MG63 (cell line): ENCODE measurements around the gene SOX1. TPM values are rescaled to one million over a fixed set of nuclear protein-coding genes. Genes with fewer than 3 reads are reported as not detected.

Experiments
- DNase-seq: peaks from one replicate; pipeline ENCODE4 v3.0.0-alpha.2; 2020
- H3K27me3 ChIP-seq: fragments of 250-450 bp; sonication (Bioruptor Pico); 2 replicates; pipeline ENCODE4 v1.5.1; 2020; ENCODE audit warnings: mild to moderate bottlenecking, moderate library complexity
- H3K36me3 ChIP-seq: fragments of 250-450 bp; sonication (Bioruptor Pico); 2 replicates; pipeline ENCODE4 v1.5.1; 2020; ENCODE audit warnings: mild to moderate bottlenecking, moderate library complexity
- H3K4me3 ChIP-seq: fragments of 250-450 bp; sonication (Bioruptor Pico); 2 replicates; pipeline ENCODE4 v1.5.1; 2020; ENCODE audit warnings: mild to moderate bottlenecking, moderate library complexity
- H3K9me3 ChIP-seq: fragments of 250-450 bp; sonication (Bioruptor Pico); 2 replicates; pipeline ENCODE4 v1.5.1; 2020; ENCODE audit warnings: mild to moderate bottlenecking, moderate library complexity
- total RNA-seq: library from RNA; depleted of rRNA; stranded (reverse); fragments of >200 nt; shearing (Covaris generic); gene quantifications from 2 replicates; pipeline ENCODE4 v1.2.3, GENCODE V29; 2014; ENCODE audit warnings: low replicate concordance

SOX1 gene
- total RNA-seq, 1 experiment from 2014 or later = not detected

DNA sequence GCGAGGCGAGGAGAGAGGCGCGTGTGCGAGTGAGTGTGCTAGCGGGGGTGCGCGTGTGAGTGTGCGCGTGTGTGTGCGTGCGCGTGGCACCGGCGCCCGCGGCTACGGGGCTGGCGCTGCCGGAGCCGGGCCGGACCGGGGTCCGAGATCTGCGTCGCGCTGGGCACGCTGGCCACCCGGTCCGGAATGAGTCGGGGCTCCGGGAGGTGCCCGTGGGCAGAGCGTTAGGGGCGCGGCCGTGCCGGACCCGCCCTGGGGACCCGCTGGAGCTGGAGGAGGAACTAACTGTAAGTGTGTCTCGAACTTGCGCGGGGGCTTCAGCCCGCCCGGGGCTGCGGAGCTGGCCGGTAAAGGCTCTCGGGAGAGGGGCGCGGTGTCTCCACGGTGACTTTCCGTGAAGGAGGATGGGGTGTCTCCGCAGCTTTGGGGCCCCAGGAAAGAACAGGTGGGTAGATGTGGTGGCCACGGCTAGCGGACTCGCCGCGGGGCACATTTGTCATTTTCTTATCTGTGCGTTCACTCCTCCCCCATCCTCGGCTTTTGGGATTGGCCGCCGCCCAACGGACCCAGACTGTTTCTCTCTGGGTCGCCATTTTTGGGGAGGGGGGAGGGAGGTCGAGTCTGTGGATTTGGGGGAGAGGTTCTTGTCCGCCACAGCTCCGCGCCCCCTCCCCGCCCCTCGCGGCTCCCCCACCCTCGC, 10.1 kb upstream of the SOX1 start:
- peaks cover 75% of the 10 kb centered on the region for H3K27me3 ChIP-seq
- H3K36me3 ChIP-seq = no peaks in the 10 kb centered on the region
- no peak for DNase-seq
- peak overlapping the region; percentile 10; the same call in 1 of the 2 replicates for H3K4me3 ChIP-seq
- H3K9me3 ChIP-seq = no peaks in the 10 kb centered on the region

DNA sequence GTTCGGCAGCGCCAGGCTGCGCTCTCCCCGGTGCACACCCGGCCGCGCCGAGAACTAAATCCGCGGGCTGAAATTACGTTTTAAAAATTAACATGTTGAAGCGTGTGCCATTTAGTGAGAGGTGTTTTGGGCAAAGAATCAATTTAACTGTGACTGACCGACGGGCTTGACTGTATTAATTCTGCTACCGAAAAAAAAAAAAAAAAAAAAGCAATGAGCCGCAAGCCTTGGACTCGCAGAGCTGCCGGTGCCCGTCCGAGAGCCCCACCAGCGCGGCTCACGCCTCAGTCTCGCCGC, 9.6 kb upstream of the SOX1 start:
- H3K36me3 ChIP-seq = no peaks in the 10 kb centered on the region
- no peak for DNase-seq
- H3K4me3 ChIP-seq = no peak overlapping the region
- peaks cover 71% of the 10 kb centered on the region for H3K27me3 ChIP-seq
- H3K9me3 ChIP-seq = no peaks in the 10 kb centered on the region

DNA sequence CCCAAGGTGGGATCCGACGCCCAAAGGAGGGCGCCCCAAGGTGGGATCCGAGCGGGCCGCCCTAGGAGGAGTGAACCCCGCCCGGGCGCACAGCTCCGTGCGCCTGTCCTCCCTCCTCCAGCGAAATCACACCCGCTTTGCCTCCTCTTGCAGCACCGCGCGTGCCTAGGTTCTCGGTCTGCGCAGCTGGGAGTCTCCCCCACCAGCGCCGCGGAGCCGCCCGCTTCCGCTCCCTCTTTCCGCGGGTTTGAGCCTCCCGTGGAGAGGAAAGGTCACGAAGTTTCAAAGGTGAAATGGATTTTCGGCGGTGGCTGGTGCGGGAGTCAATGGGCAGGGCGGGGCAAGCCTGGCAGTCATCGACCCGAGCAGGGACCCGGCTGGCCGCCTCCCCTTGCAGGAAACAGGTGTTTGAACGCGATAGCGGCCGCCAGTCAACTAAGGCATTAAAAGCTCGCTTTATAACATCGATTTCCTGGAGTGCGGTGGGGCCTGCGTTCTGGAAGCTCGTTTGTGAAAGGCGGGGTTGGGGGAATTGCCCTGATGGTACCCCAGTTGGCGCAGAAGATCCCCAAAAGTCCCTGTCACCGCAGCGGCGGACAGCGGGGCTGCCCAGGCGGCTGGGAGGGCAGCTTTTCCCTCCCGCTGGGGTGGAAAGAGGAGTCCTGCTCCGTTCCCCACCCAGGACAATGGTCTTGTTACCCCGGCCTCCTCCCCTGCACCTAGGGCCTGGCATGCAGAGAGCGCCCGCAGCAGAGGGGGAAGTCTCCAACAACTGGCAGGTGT, 9.0 kb upstream of the SOX1 start:
- Histone ChIP-seq H3K36me3 (no peaks in the 10 kb centered on the region), H3K4me3 (no peak overlapping the region), H3K9me3 (no peaks in the 10 kb centered on the region), H3K27me3 (peaks cover 65% of the 10 kb centered on the region)
- DNase-seq = no peak

DNA sequence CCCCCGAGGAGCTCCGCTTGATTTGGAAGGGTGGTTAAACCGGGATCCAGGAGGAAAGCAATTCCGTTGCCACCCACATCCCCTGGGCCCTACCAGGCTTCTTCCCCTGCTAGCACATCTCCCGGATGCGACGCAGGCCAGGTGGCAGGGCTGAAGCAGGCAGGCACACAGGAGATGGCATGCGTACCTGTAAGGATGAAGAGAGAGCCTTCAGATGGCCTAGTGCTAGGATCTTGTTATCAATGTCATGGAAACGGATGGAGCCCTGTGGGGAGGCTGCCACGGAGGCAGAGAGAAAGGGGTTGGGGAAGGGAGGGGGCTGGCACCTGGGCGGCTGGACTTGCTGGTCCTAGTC, 8.5 kb upstream of the SOX1 start:
- Histone ChIP-seq H3K36me3 (no peaks in the 10 kb centered on the region), H3K4me3 (no peak overlapping the region), H3K9me3 (no peaks in the 10 kb centered on the region), H3K27me3 (peaks cover 62% of the 10 kb centered on the region)
- DNase-seq = no peak

DNA sequence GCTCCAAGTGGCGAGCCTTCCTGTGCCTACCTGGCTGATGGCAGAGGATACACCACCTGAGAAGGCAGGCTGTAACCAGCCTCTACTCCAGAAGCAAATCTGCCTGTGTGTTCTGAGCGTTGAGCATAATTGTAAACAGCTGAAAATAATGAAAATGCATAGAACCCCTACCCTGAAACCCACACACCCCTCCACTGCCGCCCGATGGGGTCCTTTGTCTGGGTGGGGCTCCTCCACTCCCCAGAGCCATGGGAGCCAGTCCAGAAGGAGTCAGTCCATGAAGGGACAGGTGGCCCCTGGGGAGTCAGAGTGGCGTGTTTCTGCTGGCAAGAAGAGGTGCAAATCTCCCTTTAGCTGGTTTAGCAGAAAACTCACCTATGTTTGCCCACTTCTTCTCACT, 8.0 kb upstream of the SOX1 start:
- Histone ChIP-seq H3K9me3 (no peaks in the 10 kb centered on the region), H3K4me3 (no peak overlapping the region), H3K27me3 (peaks cover 61% of the 10 kb centered on the region), H3K36me3 (no peaks in the 10 kb centered on the region)
- no peak for DNase-seq

DNA sequence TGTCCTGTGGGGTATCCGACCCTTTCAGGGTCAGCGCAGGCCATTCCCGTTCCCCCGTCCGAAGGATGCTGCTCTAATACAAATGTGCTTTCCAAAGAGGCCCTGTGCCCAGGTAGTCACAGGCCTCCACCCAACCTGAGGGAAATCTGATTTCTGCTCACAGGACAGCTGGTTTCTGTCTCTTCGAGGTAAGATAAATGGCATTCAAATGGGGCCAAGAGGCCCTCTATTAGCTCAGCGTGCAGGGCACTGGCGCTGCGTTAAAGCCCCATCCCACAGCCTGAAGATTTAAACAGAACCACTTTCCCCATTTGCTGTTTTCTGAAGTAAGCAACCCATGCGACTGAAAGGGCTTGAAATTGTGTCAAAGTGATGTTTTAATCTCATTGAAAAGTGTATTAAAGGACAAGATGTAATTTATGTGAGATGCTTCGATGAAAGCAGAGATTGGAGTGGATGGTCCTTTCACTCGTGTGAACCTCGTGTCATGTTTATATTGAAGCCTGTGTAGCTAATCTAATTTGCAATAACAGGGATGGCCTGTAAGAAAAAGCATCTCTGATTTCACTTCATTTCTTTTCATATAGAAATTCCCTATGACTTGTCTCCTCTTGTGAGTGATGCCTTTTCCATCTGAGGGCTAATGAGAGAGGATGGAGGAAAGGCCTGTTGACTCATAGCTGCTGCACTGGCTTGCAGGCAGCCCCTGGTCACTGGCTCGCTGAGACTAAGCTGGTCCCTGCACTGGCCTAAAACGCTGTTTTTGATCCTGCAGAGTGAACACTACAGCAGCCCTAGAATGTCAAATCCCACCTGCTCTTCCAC, 7.3 kb upstream of the SOX1 start:
- Histone ChIP-seq H3K9me3 (no peaks in the 10 kb centered on the region), H3K4me3 (no peak overlapping the region), H3K36me3 (no peaks in the 10 kb centered on the region), H3K27me3 (peaks cover 57% of the 10 kb centered on the region)
- DNase-seq = no peak

DNA sequence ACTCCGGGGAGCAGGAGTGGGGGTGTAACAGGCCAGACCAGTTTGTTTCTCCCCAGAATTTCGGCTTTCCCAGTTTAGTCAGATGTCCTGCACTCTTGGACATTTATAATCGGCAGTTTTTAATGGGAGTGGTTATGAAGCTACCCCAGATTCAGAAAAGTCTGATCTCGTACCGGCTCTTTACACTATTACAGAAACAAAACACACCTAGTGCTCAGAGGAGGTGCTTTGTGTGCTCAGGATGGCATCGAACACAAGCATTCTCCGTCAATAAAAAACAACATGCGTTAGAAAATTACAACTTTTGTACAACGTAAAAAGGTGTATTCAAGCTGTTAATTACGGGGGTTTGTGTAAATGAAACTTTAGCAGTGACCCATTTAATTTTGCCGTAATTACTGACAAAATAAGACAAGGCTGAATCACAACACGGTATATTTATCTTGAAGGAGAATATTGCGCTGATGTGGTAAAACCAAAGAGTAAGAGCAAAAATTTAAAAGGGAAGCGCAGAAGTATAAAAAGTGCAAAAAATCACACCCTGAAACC, 6.6 kb upstream of the SOX1 start:
- Histone ChIP-seq H3K9me3 (no peaks in the 10 kb centered on the region), H3K27me3 (peaks cover 51% of the 10 kb centered on the region), H3K36me3 (no peaks in the 10 kb centered on the region), H3K4me3 (no peak overlapping the region)
- no peak for DNase-seq

DNA sequence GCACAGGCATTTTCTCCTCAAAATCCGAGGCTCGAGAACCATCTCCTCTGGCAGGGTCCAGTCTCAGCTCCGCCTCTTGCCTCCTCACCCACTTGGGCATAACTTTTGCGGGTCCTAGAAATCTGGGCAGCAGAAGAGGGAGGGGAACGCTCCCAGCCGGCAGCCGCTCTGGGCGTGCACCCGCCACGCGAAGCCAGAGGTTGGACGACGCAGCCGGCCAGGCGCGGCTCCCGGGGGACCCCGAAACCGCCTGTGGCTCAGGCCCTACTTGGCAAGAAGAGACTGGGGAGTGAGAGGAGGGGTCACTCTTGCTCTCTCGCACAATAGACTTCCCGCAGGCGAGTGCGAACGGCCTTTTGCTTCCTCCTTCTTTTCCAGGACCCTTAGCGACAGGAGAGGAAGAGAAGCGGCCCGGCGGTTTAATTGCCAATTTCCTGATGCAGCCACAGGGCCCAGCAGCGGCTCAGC, 6.0 kb upstream of the SOX1 start:
- DNase-seq = no peak
- Histone ChIP-seq H3K4me3 (no peak overlapping the region), H3K9me3 (no peaks in the 10 kb centered on the region), H3K36me3 (no peaks in the 10 kb centered on the region), H3K27me3 (peaks cover 46% of the 10 kb centered on the region)

DNA sequence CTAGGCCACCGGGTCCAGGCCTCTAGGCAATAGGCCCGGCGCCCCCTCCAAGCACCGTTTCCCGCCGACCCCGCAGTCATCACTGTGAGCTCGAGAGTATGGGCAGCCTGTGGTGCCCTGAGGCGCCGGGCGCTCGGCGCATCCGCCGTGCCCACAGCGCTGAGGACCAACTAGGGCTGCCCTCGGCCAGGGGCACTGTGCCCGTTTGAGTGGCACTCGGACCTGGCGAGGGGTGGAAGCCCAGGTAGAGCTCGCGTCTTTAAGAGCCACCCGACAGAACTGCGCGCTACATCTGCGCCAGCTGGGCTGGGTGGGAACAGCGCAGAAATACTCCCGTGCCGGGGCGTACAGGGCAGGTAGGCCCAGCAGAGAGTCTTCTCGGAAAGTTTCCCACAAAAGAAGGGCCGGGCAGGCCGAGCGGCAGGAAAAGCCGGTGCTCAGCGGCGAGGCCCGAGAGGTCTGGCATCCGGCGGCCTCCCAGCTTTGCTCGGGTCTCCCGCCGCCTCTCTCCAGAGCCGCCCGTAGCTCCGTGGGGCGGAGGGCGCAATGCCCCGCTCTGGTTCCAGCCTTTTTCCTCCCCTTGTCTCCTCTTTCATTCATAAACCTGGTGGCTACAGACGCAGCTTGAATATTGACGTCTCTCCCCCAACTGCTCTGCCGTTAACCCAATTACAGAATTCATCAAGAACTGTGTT, 5.4 kb upstream of the SOX1 start:
- no peak for DNase-seq
- Histone ChIP-seq H3K27me3 (peaks cover 45% of the 10 kb centered on the region), H3K36me3 (no peaks in the 10 kb centered on the region), H3K4me3 (no peak overlapping the region), H3K9me3 (no peaks in the 10 kb centered on the region)

DNA sequence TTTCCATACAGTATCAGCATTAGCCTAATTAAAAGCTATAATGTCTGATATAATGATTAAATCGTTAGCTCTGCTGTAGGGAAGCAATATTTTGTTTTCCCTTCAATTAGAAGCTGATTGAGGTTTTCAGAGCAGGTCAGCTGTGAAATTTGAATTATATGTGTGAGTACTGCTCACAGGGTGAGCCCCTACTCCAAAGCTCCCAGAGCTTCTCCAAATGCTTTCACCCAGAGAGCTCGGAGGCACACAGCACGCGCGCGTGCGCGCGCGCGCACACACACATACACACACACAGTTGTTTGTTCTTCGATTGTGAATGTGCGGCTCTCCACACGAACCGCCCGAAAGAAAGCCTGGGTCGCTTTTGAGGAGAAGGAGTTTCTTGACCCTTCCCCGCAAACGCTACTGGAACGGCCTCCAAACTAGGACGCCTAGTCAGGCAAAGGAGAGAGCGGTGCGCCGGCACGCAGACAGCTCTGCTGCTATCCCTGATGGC, 4.8 kb upstream of the SOX1 start:
- H3K36me3 ChIP-seq = no peaks in the 10 kb centered on the region

DNA sequence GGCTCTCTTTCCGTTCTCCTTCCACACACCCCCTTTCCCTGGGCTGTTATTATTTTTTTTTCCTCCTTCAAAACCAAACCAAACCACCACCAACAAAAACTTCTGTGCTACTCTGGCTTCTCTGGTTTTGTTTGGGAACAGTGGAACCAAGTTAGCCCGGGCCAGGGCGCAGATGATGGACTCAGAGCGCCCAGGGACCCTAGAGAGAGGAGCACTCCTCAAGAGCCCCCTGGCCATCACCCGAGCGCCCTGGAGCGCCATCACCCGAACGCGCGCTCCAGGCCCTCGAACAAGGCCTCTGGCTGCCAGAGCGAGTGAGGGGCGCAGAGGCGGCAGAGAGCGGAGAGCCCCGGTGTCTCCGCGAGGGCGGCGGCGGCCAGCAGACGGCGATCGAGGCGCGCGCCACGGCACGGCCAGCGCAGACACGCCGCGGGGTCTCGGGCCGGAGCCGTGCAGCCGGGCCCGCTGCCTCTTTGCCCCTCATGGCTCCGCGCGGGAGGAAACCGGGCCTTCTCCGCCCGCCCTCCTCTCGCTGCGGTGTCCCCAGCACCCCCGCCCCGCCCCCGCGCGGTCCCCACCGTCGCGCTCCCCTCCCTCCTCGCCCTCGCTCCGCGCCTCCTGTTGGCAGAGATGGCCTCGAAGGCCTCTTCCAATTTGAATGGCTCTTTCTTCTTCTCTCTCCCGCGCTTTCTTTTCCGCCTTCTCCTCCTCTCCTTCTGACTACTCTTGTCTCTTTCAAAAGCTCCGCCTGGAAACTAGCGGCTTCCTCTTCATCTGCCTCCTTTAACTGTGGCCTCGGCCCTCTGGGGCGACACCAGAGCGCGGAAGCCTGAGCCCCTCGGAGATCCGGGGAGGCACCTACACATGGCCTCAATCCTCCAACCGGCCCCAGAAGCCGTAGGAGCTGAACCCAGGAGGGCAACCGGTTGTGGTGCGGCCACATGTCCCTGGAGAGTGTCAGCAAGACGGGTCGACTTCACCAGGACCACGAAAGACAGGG, 4.1 kb upstream of the SOX1 start:
- no peaks in the 10 kb centered on the region for H3K9me3 ChIP-seq

More for the DNA sequence above, 4.8 kb upstream of the SOX1 start:
- Histone ChIP-seq H3K4me3 (no peak overlapping the region), H3K27me3 (peaks cover 41% of the 10 kb centered on the region), H3K9me3 (no peaks in the 10 kb centered on the region)
- no peak for DNase-seq

DNA sequence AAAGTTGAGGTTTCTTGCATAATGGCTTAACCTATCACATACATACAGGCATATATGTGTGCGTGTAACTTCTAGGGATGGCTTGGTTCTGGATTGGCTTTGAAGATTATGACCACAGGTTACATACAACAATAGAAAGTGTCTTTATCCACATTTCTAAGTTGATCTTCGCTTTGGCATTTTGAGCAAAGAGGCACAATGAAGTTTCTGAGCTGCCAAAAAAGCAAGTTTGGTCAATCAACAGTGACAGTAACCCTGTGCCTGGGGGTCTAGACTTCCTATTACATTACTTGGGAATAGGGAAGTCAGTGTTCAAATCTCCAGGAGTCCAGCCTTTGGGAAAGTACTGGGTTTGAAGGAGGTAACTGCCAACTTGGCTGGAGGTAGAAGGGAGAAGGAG, 3.1 kb upstream of the SOX1 start:
- Histone ChIP-seq H3K4me3 (no peak overlapping the region), H3K36me3 (no peaks in the 10 kb centered on the region), H3K27me3 (peaks cover 40% of the 10 kb centered on the region), H3K9me3 (no peaks in the 10 kb centered on the region)
- no peak for DNase-seq

More for the DNA sequence above, 4.1 kb upstream of the SOX1 start:
- H3K36me3 ChIP-seq = no peaks in the 10 kb centered on the region
- H3K4me3 ChIP-seq = no peak overlapping the region
- H3K27me3 ChIP-seq = peaks cover 40% of the 10 kb centered on the region
- no peak for DNase-seq

DNA sequence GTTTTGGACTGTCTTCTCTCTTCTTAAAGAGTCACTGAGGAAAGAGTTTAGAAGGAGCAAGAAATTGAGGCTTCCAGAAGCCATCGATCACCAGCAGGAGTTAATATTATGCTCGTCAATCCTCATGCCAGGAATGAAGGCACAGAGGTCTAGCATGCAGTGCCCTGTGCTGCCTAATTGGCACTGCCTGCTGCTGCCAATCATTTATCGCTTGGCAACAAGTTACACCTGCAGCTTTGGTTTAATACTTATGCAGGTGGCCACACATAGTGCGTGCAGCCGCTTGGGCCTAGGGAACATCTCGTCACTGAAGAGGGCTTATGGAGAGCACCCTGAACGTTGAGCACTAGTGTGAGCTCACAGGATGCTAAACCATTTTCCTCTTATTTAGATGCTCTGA, 2.7 kb upstream of the SOX1 start:
- Histone ChIP-seq H3K36me3 (no peaks in the 10 kb centered on the region), H3K4me3 (no peak overlapping the region), H3K27me3 (peaks cover 44% of the 10 kb centered on the region), H3K9me3 (no peaks in the 10 kb centered on the region)
- no peak for DNase-seq

DNA sequence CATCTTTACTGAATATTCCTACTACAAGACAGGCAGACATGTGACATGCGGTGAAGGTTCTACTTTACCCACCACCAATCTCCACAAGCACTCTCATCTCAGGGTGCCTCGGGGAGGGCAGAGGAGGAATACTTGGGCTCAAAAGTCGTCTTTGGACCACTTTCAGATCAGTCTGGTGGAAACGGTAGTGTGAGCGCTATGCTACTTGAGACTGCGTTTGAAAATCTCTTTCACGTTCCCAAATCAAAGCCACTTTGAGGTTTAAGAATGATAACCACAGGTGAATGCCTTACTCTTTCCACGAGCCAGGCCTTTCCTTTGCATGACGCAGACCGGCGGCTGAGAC, 1.5 kb upstream of the SOX1 start:
- no peaks in the 10 kb centered on the region for H3K9me3 ChIP-seq
- peaks cover 47% of the 10 kb centered on the region for H3K27me3 ChIP-seq
- H3K36me3 ChIP-seq = no peaks in the 10 kb centered on the region
- H3K4me3 ChIP-seq = no peak overlapping the region
- no peak for DNase-seq

DNA sequence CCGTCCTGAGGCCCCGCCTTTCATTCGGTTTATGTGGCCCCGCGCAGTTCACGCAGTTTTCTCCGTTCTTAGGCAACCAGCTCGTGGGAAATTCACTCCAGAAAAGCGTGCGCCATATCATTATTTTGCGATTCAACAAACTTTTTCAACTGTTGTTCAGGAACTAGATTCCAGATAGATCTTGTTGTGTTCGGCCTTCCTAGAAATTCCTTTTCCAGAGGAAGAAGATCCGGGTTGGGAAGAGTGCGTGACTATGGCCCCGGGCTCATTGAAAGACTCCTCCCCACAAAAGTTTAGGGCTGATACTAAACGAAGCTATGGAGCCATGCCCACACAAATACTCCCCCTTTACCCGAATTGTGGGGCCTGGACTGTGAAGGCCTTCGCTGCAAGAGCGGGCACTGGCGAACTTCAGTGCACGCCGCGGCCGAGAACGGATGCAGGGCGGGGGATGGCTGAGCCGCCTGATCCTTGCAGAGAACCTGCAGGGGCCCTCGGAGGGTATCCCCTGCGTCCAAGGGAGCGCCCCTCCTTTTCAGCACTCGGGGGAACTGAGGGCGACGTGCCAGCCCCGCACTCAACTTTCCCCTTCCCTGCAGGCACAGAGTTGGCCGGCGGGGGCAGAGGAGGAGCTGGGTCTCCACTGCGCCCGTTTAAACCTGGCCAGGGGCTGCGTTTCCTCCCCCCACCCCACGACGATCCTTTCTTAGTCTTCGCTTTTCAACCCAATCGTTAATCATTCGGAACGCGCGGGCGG, 904 bp upstream of the SOX1 start:
- H3K27me3 ChIP-seq = peaks cover 42% of the 10 kb centered on the region
- no peaks in the 10 kb centered on the region for H3K9me3 ChIP-seq
- DNase-seq = no peak
- H3K4me3 ChIP-seq = no peak overlapping the region
- H3K36me3 ChIP-seq = no peaks in the 10 kb centered on the region
